ENCODE data around the gene WHRN. TPM values are rescaled to one million over a fixed set of nuclear protein-coding genes. Genes with fewer than 3 reads are reported as not detected.

Gene WHRN
- total and polyA plus RNA-seq, 2 donors, result 3.2 to 14.9 TPM

- peaks cover 0 to 2% of the 10 kb centered on the region in 2 donors for H3K4me1 ChIP-seq (ENCODE audit: control insufficient read depth in 2 of 2, insufficient read depth in 2 of 2, low read length in 2 of 2)
- H3K4me3 ChIP-seq (ENCODE audit: low read length in 2 of 2), result no peak overlapping the region
- no peaks in the 10 kb centered on the region for H3K9me3 ChIP-seq (ENCODE audit: control insufficient read depth in 2 of 2, insufficient read depth in 1 of 2, low read length in 1 of 2)
- H3K36me3 ChIP-seq (ENCODE audit: control insufficient read depth in 2 of 2, insufficient read depth in 2 of 2, low read length in 1 of 2), result peaks cover 0 to 6% of the 10 kb centered on the region in 2 donors
- no peak for DNase-seq (ENCODE audit: low read depth in 6 of 9, low spot score in 9 of 9)
- no peak overlapping the region for H3K27ac ChIP-seq (ENCODE audit: low read depth in 1 of 2, low read length in 1 of 2)
- WGBS, result 86% methylated on average over 12 of the region's 12 CpGs
- H3K27me3 ChIP-seq (ENCODE audit: control insufficient read depth in 2 of 2, insufficient read depth in 1 of 2, low read length in 1 of 2), result no peaks in the 10 kb centered on the region
Measured at GRCh38 chr9:114472765-114473446, 32.4 kb downstream of the WHRN start.

GRCh38 chr9:114471157-114471556, 34.1 kb downstream of the WHRN start:
- Histone ChIP-seq H3K36me3 (ENCODE audit: control insufficient read depth in 2 of 2, insufficient read depth in 2 of 2, low read length in 1 of 2) (no peaks in the 10 kb centered on the region), H3K9me3 (ENCODE audit: control insufficient read depth in 2 of 2, insufficient read depth in 1 of 2, low read length in 1 of 2) (no peaks in the 10 kb centered on the region), H3K27ac (ENCODE audit: low read depth in 1 of 2, low read length in 1 of 2) (no peak overlapping the region), H3K4me1 (ENCODE audit: control insufficient read depth in 2 of 2, insufficient read depth in 2 of 2, low read length in 2 of 2) (peaks cover 0 to 2% of the 10 kb centered on the region in 2 donors), H3K4me3 (ENCODE audit: low read length in 2 of 2) (no peak overlapping the region), H3K27me3 (ENCODE audit: control insufficient read depth in 2 of 2, insufficient read depth in 1 of 2, low read length in 1 of 2) (no peaks in the 10 kb centered on the region)
- DNase-seq (ENCODE audit: low read depth in 6 of 9, low spot score in 9 of 9), result no peak
- WGBS, result 97% methylated on average over 4 of the region's 4 CpGs

GRCh38 chr9:114470581-114470980, 34.7 kb downstream of the WHRN start:
- 98% methylated on average over 6 of the region's 6 CpGs for WGBS

GRCh38 chr9:114470121-114470520, 35.2 kb downstream of the WHRN start:
- Histone ChIP-seq H3K9me3 (ENCODE audit: control insufficient read depth in 2 of 2, insufficient read depth in 1 of 2, low read length in 1 of 2) (no peaks in the 10 kb centered on the region), H3K4me1 (ENCODE audit: control insufficient read depth in 2 of 2, insufficient read depth in 2 of 2, low read length in 2 of 2) (no peaks in the 10 kb centered on the region), H3K4me3 (ENCODE audit: low read length in 2 of 2) (no peak overlapping the region), H3K27me3 (ENCODE audit: control insufficient read depth in 2 of 2, insufficient read depth in 1 of 2, low read length in 1 of 2) (no peaks in the 10 kb centered on the region), H3K36me3 (ENCODE audit: control insufficient read depth in 2 of 2, insufficient read depth in 2 of 2, low read length in 1 of 2) (no peaks in the 10 kb centered on the region), H3K27ac (ENCODE audit: low read depth in 1 of 2, low read length in 1 of 2) (no peak overlapping the region)
- 99% methylated on average over 6 of the region's 6 CpGs for WGBS
- no peak for DNase-seq (ENCODE audit: low read depth in 6 of 9, low spot score in 9 of 9)

More at GRCh38 chr9:114470581-114470980, 34.7 kb downstream of the WHRN start:
- Histone ChIP-seq H3K4me1 (ENCODE audit: control insufficient read depth in 2 of 2, insufficient read depth in 2 of 2, low read length in 2 of 2) (peaks cover 0 to 2% of the 10 kb centered on the region in 2 donors), H3K27me3 (ENCODE audit: control insufficient read depth in 2 of 2, insufficient read depth in 1 of 2, low read length in 1 of 2) (no peaks in the 10 kb centered on the region), H3K36me3 (ENCODE audit: control insufficient read depth in 2 of 2, insufficient read depth in 2 of 2, low read length in 1 of 2) (no peaks in the 10 kb centered on the region), H3K27ac (ENCODE audit: low read depth in 1 of 2, low read length in 1 of 2) (no peak overlapping the region), H3K4me3 (ENCODE audit: low read length in 2 of 2) (no peak overlapping the region), H3K9me3 (ENCODE audit: control insufficient read depth in 2 of 2, insufficient read depth in 1 of 2, low read length in 1 of 2) (no peaks in the 10 kb centered on the region)
- no peak for DNase-seq (ENCODE audit: low read depth in 6 of 9, low spot score in 9 of 9)

GRCh38 chr9:114469091-114469853, 36.0 kb downstream of the WHRN start:
- H3K36me3 ChIP-seq (ENCODE audit: control insufficient read depth in 2 of 2, insufficient read depth in 2 of 2, low read length in 1 of 2), result no peaks in the 10 kb centered on the region
- WGBS, result 97% methylated on average over 16 of the region's 16 CpGs

GRCh38 chr9:114467910-114468309, 37.4 kb downstream of the WHRN start:
- no peak for DNase-seq (ENCODE audit: low read depth in 6 of 9, low spot score in 9 of 9)
- no peaks in the 10 kb centered on the region for H3K36me3 ChIP-seq (ENCODE audit: control insufficient read depth in 2 of 2, insufficient read depth in 2 of 2, low read length in 1 of 2)
- WGBS, result over 99% methylated on average over 2 of the region's 2 CpGs
- no peaks in the 10 kb centered on the region for H3K4me1 ChIP-seq (ENCODE audit: control insufficient read depth in 2 of 2, insufficient read depth in 2 of 2, low read length in 2 of 2)
- H3K27ac ChIP-seq (ENCODE audit: low read depth in 1 of 2, low read length in 1 of 2), result no peak overlapping the region
- H3K27me3 ChIP-seq (ENCODE audit: control insufficient read depth in 2 of 2, insufficient read depth in 1 of 2, low read length in 1 of 2), result no peaks in the 10 kb centered on the region
- H3K9me3 ChIP-seq (ENCODE audit: control insufficient read depth in 2 of 2, insufficient read depth in 1 of 2, low read length in 1 of 2), result no peaks in the 10 kb centered on the region
- H3K4me3 ChIP-seq (ENCODE audit: low read length in 2 of 2), result no peak overlapping the region

More at GRCh38 chr9:114469091-114469853, 36.0 kb downstream of the WHRN start:
- no peak for DNase-seq (ENCODE audit: low read depth in 6 of 9, low spot score in 9 of 9)
- H3K27me3 ChIP-seq (ENCODE audit: control insufficient read depth in 2 of 2, insufficient read depth in 1 of 2, low read length in 1 of 2), result no peaks in the 10 kb centered on the region
- H3K9me3 ChIP-seq (ENCODE audit: control insufficient read depth in 2 of 2, insufficient read depth in 1 of 2, low read length in 1 of 2), result no peaks in the 10 kb centered on the region
- no peak overlapping the region for H3K4me3 ChIP-seq (ENCODE audit: low read length in 2 of 2)
- no peaks in the 10 kb centered on the region for H3K4me1 ChIP-seq (ENCODE audit: control insufficient read depth in 2 of 2, insufficient read depth in 2 of 2, low read length in 2 of 2)
- no peak overlapping the region for H3K27ac ChIP-seq (ENCODE audit: low read depth in 1 of 2, low read length in 1 of 2)

- no peaks in the 10 kb centered on the region for H3K9me3 ChIP-seq (ENCODE audit: control insufficient read depth in 2 of 2, insufficient read depth in 1 of 2, low read length in 1 of 2)
- DNase-seq (ENCODE audit: low read depth in 6 of 9, low spot score in 9 of 9), result no peak
- 98% methylated on average over 19 of the region's 19 CpGs for WGBS
Measured at GRCh38 chr9:114467226-114467750, 38.0 kb downstream of the WHRN start.

GRCh38 chr9:114465906-114466900, 39.1 kb downstream of the WHRN start:
- Histone ChIP-seq H3K27me3 (ENCODE audit: control insufficient read depth in 2 of 2, insufficient read depth in 1 of 2, low read length in 1 of 2) (no peaks in the 10 kb centered on the region), H3K4me1 (ENCODE audit: control insufficient read depth in 2 of 2, insufficient read depth in 2 of 2, low read length in 2 of 2) (no peaks in the 10 kb centered on the region), H3K36me3 (ENCODE audit: control insufficient read depth in 2 of 2, insufficient read depth in 2 of 2, low read length in 1 of 2) (no peaks in the 10 kb centered on the region), H3K9me3 (ENCODE audit: control insufficient read depth in 2 of 2, insufficient read depth in 1 of 2, low read length in 1 of 2) (no peaks in the 10 kb centered on the region), H3K4me3 (ENCODE audit: low read length in 2 of 2) (no peak overlapping the region), H3K27ac (ENCODE audit: low read depth in 1 of 2, low read length in 1 of 2) (no peak overlapping the region)
- WGBS, result 95% methylated on average over 28 of the region's 28 CpGs
- no peak for DNase-seq (ENCODE audit: low read depth in 6 of 9, low spot score in 9 of 9)

More at GRCh38 chr9:114467226-114467750, 38.0 kb downstream of the WHRN start:
- Histone ChIP-seq H3K27ac (ENCODE audit: low read depth in 1 of 2, low read length in 1 of 2) (no peak overlapping the region), H3K27me3 (ENCODE audit: control insufficient read depth in 2 of 2, insufficient read depth in 1 of 2, low read length in 1 of 2) (no peaks in the 10 kb centered on the region), H3K4me1 (ENCODE audit: control insufficient read depth in 2 of 2, insufficient read depth in 2 of 2, low read length in 2 of 2) (no peaks in the 10 kb centered on the region), H3K4me3 (ENCODE audit: low read length in 2 of 2) (no peak overlapping the region), H3K36me3 (ENCODE audit: control insufficient read depth in 2 of 2, insufficient read depth in 2 of 2, low read length in 1 of 2) (no peaks in the 10 kb centered on the region)

All from thymus (tissue), 11 donors.